Measurements from ENCODE around the gene ZCCHC4.
"Not testable (repeated sequence)": the region's sequence is repeated elsewhere in the genome, so short reads cannot be mapped to it uniquely, and the experiment has no call there.

Gene ZCCHC4

DNA sequence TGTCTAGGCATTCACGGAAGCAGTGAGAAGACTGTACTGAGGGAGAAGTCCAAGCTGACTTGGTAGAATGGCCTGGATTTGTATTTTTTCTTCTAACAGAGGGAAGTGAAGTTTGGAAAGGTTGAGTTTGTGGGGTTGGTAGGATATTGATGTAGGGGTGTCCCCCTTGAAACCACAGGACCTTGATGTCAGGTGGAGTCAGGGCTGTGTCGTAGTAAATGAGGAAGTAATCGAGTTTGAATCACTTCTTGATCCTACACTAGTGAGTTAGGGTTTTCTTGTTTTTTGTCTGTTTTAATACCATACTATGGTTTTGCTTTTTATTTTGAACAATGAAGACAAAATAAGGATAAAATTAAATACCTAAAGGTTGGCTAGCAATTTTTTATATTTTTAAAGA, 34.3 kb downstream of the ZCCHC4 start:
- CTCF ChIA-PET = interaction anchor here (0.5 to 1.2 kb wide), 2 partner anchors 20 to 78 kb away, joined by 4 read pairs; no protein-coding TSS in a partner anchor
- Mint-ChIP-seq H3K4me3 (no peak overlapping the region), H3K36me3 (peaks cover 6% of the 10 kb centered on the region), H3K9me3 (no peaks in the 10 kb centered on the region), H3K27me3 (no peaks in the 10 kb centered on the region), H3K27ac (no peak overlapping the region), H3K4me1 (no peaks in the 10 kb centered on the region)
- no peak for DNase-seq

DNA sequence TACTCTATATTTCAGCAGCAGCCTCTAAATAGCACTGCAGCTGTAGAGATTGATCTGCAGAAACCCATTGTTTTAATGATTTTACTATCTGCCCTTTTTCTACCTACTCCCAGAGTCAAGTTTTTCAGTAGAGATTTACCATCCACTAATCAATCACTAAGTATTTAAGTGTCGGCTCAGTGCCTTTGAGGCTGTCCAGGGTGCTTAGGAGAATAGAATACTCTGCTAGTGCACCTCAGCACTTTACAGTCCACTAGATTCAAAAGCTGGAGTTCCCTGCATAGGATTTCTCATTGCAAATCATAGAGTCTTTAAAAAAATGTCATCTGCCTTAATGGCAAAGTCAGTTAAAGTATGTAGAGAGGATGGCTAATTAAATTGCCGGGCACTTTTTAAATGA, 34.9 kb downstream of the ZCCHC4 start:
- Mint-ChIP-seq H3K9me3 (no peaks in the 10 kb centered on the region), H3K4me1 (no peaks in the 10 kb centered on the region), H3K4me3 (no peak overlapping the region), H3K27me3 (no peaks in the 10 kb centered on the region), H3K36me3 (peaks cover 5% of the 10 kb centered on the region), H3K27ac (no peak overlapping the region)
- DNase-seq = no peak
- CTCF ChIA-PET = interaction anchor here (1.2 kb wide), 1 partner anchor 19 kb away, joined by 4 read pairs; no protein-coding TSS in a partner anchor

DNA sequence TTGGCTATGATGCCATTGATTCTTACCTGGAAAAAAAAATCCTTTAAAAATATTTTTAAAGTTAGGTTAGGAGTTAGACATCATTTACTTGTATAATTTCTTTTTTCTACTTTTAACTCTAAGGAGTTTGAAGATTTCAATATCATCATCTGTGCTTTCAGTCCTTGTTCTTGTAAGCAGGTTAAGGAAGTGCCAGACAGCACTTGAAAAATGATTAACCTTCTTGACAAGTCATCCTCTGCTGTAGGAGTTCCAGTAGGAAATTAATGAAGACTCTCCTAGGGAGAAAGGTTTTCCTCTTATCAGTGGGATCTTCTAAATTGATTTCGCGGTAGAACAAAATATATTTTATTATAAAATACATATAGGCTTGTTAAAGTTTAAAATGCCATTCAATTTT, 35.4 kb downstream of the ZCCHC4 start:
- no peaks in the 10 kb centered on the region for H3K4me1 Mint-ChIP-seq
- no peak for DNase-seq
- H3K27ac Mint-ChIP-seq = no peak overlapping the region
- no peak overlapping the region for H3K4me3 Mint-ChIP-seq
- H3K27me3 Mint-ChIP-seq = no peaks in the 10 kb centered on the region
- CTCF ChIA-PET = interaction anchor here (1.2 kb wide), 1 partner anchor 19 kb away, joined by 4 read pairs; no protein-coding TSS in a partner anchor
- H3K9me3 Mint-ChIP-seq = no peaks in the 10 kb centered on the region
- peaks cover 5% of the 10 kb centered on the region for H3K36me3 Mint-ChIP-seq

DNA sequence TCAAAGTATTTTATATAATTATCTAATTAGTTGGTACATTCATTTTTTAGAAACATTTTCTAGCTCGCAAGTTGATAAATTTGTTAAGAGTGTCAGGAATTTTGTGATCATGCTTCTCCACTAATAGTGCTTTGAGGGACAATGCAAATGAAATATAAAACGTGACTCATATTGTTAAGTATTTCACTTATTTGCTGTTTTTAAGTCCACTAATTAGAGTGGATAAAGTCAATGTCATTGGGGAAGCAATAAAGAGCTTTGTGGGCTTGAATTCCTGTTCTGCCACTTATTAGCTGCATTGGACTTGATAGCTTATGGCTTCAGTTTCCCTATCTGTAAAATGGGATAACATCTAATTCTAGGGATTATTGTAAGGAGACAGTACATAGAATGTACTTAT, 38.0 kb downstream of the ZCCHC4 start:
- Mint-ChIP-seq H3K27ac (no peak overlapping the region), H3K9me3 (no peaks in the 10 kb centered on the region), H3K4me3 (no peak overlapping the region), H3K4me1 (no peaks in the 10 kb centered on the region), H3K27me3 (no peaks in the 10 kb centered on the region), H3K36me3 (peaks cover 5% of the 10 kb centered on the region)
- CTCF ChIA-PET = interaction anchor here (1.5 kb wide), 1 partner anchor 17 kb away, joined by 10 read pairs; no protein-coding TSS in a partner anchor
- DNase-seq = no peak

DNA sequence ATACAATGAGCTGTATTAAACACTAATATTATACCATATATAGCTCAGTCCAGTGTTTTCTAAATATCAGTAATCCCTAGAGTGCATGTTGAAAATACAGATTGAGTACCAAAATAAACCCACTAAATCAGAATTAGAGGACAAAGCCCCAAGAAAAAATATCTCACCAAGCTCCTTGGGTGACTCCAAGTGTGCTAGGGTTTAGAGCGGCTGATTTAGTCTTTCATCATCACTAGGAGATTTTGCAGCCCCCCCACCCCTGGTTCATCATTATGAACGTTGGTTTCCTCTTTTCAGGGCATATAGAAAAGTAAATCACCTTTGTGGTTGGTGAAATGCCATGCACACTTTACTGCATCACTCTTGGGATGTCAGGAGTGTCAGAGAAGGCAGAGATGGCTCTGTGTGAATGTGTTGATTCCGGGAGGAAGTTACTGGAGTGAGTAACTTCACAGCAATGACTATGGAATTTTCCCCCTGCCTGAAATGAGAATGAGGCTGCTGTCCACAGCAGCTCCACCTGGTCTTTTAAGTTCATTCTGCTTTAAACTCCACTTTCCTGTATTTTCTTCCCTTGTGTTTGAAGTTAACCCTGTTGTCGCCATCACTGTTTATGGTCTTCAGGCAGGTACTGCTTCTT, 39.3 kb downstream of the ZCCHC4 start:
- Mint-ChIP-seq H3K4me3 (no peak overlapping the region), H3K27ac (no peak overlapping the region), H3K36me3 (peaks cover 8% of the 10 kb centered on the region), H3K27me3 (no peaks in the 10 kb centered on the region), H3K9me3 (no peaks in the 10 kb centered on the region), H3K4me1 (no peaks in the 10 kb centered on the region)
- CTCF ChIA-PET = no interaction called here
- DNase-seq = no peak

DNA sequence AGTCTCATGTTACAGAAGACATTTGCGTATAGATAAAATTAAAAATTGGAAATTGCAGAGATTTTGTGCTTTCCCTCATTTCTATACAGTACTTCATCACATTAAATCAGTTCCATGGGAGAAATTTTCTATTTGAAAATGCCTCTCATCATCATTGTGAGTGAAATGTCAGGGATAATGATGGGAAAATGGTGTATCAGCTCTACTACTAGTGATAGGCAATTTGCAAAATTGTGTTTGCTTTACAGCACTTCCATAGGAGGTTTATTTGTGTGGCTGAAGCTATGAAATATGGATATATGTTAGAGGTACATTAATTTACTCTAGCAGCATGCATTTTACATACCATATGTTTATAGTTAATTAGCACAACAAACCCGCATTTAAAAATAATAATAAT, 43.5 kb downstream of the ZCCHC4 start:
- CTCF ChIA-PET = interaction anchor here (0.8 to 1.2 kb wide), 3 partner anchors 9 to 376 kb away, joined by 3 to 5 read pairs (median 4); partner anchors contain the start of gene ZCCHC4
- Mint-ChIP-seq H3K9me3 (no peaks in the 10 kb centered on the region), H3K27ac (no peak overlapping the region), H3K27me3 (no peaks in the 10 kb centered on the region), H3K4me3 (no peak overlapping the region), H3K36me3 (peaks cover 12% of the 10 kb centered on the region), H3K4me1 (no peaks in the 10 kb centered on the region)
- DNase-seq = no peak

DNA sequence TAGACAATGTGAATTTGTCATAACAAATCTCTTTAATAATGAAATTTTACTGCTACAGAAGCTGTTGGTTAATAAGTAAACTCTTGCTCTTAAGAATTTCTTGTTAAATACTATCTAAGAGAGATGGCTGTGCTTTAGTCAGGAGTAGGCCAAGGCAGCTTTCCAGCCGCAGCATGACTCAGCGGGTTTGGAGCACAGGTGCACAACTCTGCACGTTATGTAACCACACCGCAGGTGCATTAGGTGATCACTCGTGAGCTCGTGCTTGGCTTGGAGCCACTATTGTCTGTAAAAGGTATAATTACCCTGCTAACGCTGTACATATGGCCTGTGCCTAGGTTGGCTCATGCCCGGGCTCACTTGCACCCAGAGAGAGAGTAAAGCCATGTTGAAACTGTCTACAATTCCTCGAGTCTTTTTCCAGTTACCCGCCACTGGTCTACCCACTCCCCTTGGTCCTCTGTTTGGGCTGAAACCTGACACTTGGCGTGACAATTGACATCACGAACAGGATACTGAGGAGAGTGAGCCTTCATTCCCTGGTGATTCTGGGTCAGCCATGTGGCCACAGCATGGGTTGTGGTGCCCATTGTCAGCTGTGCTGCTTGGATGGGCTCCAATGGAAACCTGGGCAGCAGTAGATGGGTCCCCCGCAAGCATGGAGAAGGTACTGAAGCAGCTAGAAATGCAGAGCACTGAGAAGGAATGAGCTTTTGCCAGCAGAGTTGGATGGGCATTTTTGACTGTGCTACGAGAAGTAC, 46.1 kb downstream of the ZCCHC4 start:
- H3K27ac Mint-ChIP-seq = no peak overlapping the region
- H3K9me3 Mint-ChIP-seq = no peaks in the 10 kb centered on the region
- DNase-seq = no peak
- no peaks in the 10 kb centered on the region for H3K27me3 Mint-ChIP-seq
- CTCF ChIA-PET = interaction anchor here (0.7 to 1.8 kb wide), 2 partner anchors 10 to 179 kb away, joined by 3 to 5 read pairs; no protein-coding TSS in a partner anchor
- peaks cover 11% of the 10 kb centered on the region for H3K36me3 Mint-ChIP-seq
- no peak overlapping the region for H3K4me3 Mint-ChIP-seq
- H3K4me1 Mint-ChIP-seq = no peaks in the 10 kb centered on the region

DNA sequence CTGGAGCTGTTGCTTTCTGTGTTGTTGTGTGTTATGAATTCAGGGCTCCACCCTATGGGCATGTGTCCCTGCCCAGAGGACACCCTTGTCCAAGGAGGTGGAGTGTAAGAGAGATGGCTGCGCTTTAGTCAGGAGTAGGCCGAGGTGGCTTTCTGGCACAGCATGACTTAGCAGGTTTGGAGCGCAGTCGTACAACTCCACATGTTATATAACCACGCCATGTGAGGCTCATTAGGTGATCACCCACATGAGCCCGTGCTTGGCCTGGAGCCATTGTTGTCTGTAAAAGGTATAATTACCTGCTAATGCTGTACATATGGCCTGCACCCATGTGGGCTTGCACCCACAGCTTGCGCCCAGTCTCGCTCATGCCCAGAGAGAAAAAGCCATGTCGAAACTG, 48.7 kb downstream of the ZCCHC4 start:
- Mint-ChIP-seq H3K4me3 (no peak overlapping the region), H3K27me3 (no peaks in the 10 kb centered on the region), H3K9me3 (no peaks in the 10 kb centered on the region), H3K27ac (no peak overlapping the region), H3K36me3 (peaks cover 8% of the 10 kb centered on the region), H3K4me1 (no peaks in the 10 kb centered on the region)
- DNase-seq = no peak
- CTCF ChIA-PET = interaction anchor here (0.6 kb wide), 1 partner anchor 130 kb away, joined by 3 read pairs; no protein-coding TSS in a partner anchor

DNA sequence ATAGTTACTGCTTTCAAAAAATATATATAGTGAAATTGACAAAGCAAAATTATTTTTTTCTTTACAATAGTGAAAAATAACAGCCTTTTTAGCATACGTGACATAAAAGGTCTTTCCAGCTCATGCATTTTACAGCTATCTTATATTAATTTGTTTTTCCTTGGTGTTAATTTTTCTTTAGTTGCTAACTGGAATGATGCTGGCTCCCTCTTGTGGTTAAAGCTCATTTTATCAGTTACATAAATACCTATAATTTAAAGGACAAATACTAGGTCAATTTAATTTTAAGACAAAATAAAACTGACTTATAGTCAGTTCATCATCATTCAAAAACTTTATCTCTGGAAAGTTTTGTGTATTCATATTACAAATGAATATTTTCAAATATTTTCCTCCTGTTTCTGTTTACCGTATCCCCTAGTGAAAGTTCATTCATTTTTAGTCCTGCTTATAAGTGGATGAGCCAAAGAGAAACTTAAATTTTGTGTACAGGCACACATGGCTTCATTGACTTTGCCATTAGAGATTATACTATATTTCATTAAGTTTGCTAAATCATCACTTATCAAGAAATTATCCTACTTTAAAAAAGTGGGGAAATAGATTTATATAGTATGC, 54.5 kb downstream of the ZCCHC4 start:
- Mint-ChIP-seq H3K4me3 (no peak overlapping the region), H3K9me3 (no peaks in the 10 kb centered on the region), H3K4me1 (no peaks in the 10 kb centered on the region), H3K27ac (no peak overlapping the region), H3K27me3 (no peaks in the 10 kb centered on the region), H3K36me3 (peaks cover 3% of the 10 kb centered on the region)
- CTCF ChIA-PET = interaction anchor here (0.6 to 5.4 kb wide), 21 partner anchors 10 to 390 kb away, joined by 3 to 59 read pairs (median 4); partner anchors contain the start of genes ANAPC4 and ZCCHC4
- no peak for DNase-seq

DNA sequence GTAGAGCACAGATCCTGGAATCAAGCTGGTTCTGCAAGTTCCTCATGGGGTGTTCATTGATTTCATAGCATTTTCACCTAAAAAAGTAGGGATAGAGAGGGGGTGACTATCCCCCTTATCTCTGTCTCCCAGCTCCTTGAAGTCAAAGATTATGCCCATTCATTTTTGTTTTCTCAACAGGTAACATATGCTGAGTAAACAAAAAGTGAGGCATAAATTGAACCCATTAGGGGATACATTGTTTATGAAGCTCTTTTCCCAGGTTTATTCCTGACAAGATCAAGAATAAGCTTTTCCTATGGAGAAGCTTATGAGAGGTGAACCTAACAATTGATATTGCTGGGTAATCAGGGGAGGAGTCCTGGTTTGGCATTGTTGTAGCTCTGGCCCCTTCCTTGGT, 55.3 kb downstream of the ZCCHC4 start:
- Mint-ChIP-seq H3K4me3 (no peak overlapping the region), H3K9me3 (no peaks in the 10 kb centered on the region), H3K36me3 (peaks cover 3% of the 10 kb centered on the region), H3K4me1 (no peaks in the 10 kb centered on the region), H3K27me3 (no peaks in the 10 kb centered on the region), H3K27ac (no peak overlapping the region)
- no peak for DNase-seq
- CTCF ChIA-PET = interaction anchor here (0.7 to 5.4 kb wide), 17 partner anchors 10 to 390 kb away, joined by 3 to 59 read pairs (median 4); partner anchors contain the start of genes ANAPC4 and ZCCHC4

DNA sequence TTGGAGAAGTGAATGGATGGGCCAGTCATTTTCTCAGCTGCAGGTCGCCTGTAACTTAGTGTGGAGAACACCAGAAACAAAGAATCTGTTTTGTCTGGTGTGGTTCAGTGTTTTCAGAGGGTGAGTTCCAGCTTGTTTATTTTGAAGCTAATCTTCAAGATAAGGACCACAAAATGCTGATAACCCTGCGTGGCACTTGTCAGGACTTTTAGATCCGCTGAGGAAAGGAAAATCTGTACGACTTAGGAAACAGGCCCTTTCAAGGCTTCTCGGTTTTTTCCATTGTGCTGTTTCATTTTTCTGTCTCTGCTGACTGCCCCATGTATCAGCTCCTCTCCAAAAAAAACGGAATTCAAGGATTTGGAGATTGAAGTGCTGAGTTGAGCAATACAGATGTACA, 55.7 kb downstream of the ZCCHC4 start:
- H3K36me3 Mint-ChIP-seq = peaks cover 3% of the 10 kb centered on the region
- no peaks in the 10 kb centered on the region for H3K4me1 Mint-ChIP-seq
- H3K27ac Mint-ChIP-seq = no peak overlapping the region
- no peak for DNase-seq
- CTCF ChIA-PET = interaction anchor here (0.7 to 5.4 kb wide), 11 partner anchors 10 to 388 kb away, joined by 3 to 59 read pairs (median 8); partner anchors contain the start of genes ANAPC4 and ZCCHC4
- no peak overlapping the region for H3K4me3 Mint-ChIP-seq
- H3K9me3 Mint-ChIP-seq = no peaks in the 10 kb centered on the region
- H3K27me3 Mint-ChIP-seq = no peaks in the 10 kb centered on the region

DNA sequence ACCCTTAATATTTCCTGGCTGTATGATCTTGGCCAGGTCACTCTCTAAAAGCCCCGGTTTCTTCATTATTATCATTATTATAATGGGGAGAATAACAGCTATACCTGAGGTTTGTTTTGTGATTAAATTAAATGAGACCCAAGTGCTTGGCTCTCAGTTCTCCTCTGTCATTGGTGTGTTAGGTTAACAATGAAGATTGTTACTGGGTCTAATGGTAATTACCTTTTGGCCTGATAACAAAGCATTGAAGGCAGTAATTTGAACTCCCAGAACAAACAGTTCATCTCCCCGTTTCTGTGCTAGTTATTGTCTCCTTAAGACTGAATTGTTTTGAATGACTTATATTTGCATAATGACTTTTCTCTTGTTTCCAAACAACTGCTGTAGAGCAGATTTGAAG, 57.7 kb downstream of the ZCCHC4 start:
- H3K4me3 Mint-ChIP-seq = no peak overlapping the region
- H3K27ac Mint-ChIP-seq = no peak overlapping the region
- H3K27me3 Mint-ChIP-seq = no peaks in the 10 kb centered on the region
- no peak for DNase-seq
- CTCF ChIA-PET = interaction anchor here (1.5 kb wide), 1 partner anchor 190 kb away, joined by 3 read pairs; no protein-coding TSS in a partner anchor
- H3K36me3 Mint-ChIP-seq = peaks cover 1% of the 10 kb centered on the region
- H3K4me1 Mint-ChIP-seq = peaks cover 5% of the 10 kb centered on the region
- no peaks in the 10 kb centered on the region for H3K9me3 Mint-ChIP-seq

DNA sequence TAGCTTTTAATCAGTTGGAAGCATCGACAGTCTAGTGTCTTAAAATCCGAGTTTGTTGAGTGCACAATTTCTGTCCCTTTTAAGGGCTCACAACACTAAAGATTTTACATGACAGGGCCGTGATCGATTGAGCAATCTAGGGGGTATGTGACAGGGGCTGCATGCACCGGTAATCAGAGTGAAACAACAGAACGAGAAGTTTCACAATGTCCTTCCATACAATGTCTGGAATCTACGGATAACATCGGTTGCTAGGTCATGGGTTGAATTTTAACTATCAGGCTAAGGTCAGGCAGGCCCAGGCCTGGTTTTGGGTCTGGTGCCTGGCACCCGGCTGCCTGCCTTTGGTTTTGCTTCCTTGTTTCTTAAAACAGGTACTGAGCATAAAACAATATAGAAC, 60.0 kb downstream of the ZCCHC4 start:
- CTCF ChIA-PET, H3K36me3 Mint-ChIP-seq, H3K27me3 Mint-ChIP-seq, H3K27ac Mint-ChIP-seq, DNase-seq, H3K4me3 Mint-ChIP-seq, H3K9me3 Mint-ChIP-seq: not testable (repeated sequence)
- peaks cover 16% of the 10 kb centered on the region for H3K4me1 Mint-ChIP-seq
